GM23248 (cell line): ENCODE measurements around the gene MS4A2.

Experiments
- EZH2 ChIP-seq: fragments of 200-600 bp; sonication (generic); IDR thresholded peaks from 2 replicates; pipeline ENCODE4 v1.6.1; 2018; ENCODE audit warnings: antibody characterized with exemption, mild to moderate bottlenecking; ENCODE audit not compliant: insufficient read depth, poor library complexity, severe bottlenecking
- EZH2phosphoT487 ChIP-seq: fragments of 200-600 bp; sonication (generic); IDR thresholded peaks from 2 replicates; pipeline ENCODE4 v1.6.1; 2018; ENCODE audit warnings: antibody characterized with exemption, moderate library complexity, mild to moderate bottlenecking, low read depth; ENCODE audit not compliant: insufficient read depth

GRCh38 chr11:60085909-60086308 is 2.6 kb upstream of the MS4A2 start:
- TF ChIP-seq EZH2 (no peak), EZH2phosphoT487 (no peak)
